ENCODE data around the gene FAM193A. TPM values are rescaled to one million over a fixed set of nuclear protein-coding genes. Genes with fewer than 3 reads are reported as not detected.

FAM193A gene
- total RNA-seq, 1 donor from 2014 or later = 26.1 TPM

DNA sequence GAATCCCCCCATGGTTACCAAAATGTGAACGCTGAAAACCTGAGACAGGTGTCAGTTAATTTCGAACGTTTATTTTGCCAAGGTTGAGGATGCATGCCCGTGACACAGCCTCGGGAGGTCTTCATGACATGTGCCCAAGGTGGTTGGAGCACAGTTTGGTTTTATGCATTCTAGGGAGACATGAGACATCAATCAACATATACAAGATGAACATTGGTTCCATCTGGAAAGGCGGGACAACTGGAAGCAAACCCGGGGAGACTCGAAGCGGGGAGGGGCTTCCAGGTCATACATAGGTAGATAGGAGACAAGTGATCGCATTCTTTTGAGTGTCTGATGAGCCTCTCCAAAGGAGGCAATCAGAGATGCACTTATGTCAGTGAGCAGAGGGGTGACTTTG, 245.5 kb downstream of the FAM193A start:
- DNase-seq = peak; percentile 4
- TF ChIP-seq, protein P1, sequence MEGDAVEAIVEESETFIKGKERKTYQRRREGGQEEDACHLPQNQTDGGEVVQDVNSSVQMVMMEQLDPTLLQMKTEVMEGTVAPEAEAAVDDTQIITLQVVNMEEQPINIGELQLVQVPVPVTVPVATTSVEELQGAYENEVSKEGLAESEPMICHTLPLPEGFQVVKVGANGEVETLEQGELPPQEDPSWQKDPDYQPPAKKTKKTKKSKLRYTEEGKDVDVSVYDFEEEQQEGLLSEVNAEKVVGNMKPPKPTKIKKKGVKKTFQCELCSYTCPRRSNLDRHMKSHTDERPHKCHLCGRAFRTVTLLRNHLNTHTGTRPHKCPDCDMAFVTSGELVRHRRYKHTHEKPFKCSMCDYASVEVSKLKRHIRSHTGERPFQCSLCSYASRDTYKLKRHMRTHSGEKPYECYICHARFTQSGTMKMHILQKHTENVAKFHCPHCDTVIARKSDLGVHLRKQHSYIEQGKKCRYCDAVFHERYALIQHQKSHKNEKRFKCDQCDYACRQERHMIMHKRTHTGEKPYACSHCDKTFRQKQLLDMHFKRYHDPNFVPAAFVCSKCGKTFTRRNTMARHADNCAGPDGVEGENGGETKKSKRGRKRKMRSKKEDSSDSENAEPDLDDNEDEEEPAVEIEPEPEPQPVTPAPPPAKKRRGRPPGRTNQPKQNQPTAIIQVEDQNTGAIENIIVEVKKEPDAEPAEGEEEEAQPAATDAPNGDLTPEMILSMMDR (IDR thresholded peaks at IDR 0.05) = no peak

More for the DNA sequence above, 245.5 kb downstream of the FAM193A start:
- H3K36me3 ChIP-seq = no peaks in the 10 kb centered on the region
- H3K4me1 ChIP-seq = peaks cover 15% of the 10 kb centered on the region
- no peak overlapping the region for H3K27ac ChIP-seq
- peaks cover 3% of the 10 kb centered on the region for H3K9me3 ChIP-seq
- no peaks in the 10 kb centered on the region for H3K27me3 ChIP-seq (ENCODE audit: low read depth)
- no peak for ATAC-seq
- intact Hi-C loops (cut with DNase I) = no loop called here
- no peak overlapping the region for H3K4me3 ChIP-seq

Other genes with a start within 250 kb of the FAM193A start
- gene ZFYVE28, start 118.0 kb upstream of the FAM193A start, total RNA-seq = 12.9 TPM
- gene CFAP99, start 117.7 kb upstream of the FAM193A start, total RNA-seq = 4.3 TPM
- gene RNF4, start 67.5 kb upstream of the FAM193A start, total RNA-seq = 39.3 TPM
- 36.7 TPM for gene TNIP2, start 219.7 kb downstream of the FAM193A start, total RNA-seq